ENCODE results near the gene SLC2A8. TPM values are rescaled to one million over a fixed set of nuclear protein-coding genes. Genes with fewer than 3 reads are reported as not detected.

SLC2A8 gene
- total RNA-seq, 1 experiment from 2014 or later, result 144 TPM

DNA sequence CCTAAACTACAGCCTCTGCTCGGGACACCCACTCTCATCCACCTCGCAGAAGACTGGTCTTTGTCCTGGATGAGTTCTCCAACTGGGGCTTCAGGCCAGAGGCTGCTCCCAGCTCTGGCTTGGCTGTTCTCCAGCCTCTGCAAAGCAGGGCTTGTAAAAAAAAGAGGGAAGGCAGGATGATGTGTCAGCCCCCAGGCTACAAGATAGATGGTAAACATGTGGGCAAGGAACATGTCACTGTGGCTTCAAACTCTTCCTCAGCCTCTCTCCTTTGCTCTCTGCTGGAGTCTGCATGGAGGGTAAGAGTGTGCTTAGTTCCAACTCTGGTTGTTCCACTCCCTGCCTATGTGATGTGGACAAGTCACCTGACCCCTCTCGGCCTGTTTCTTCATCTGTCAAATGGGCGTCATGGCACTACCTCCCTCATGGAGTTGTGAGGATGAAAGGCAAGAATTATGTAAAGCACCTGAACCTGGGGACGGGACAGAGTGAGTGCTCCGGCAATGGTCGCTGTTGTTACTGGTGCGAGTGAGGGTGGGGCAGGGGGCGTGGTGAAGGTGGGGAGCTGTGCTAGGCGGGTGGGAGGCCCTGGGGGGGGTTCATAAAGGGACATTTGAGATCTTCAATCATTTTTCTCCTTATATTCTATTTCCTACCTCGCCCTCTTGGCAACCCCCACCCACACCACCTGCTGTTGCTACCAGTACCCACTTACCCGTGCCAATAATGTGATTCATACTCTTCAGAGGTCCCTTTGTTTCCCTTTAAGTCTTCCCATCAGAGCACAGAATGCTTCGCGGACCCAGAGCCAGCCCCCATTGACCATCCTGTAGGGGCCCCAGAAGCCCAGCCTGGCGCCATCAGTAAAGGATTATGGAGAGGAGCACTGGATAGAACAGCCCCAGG, 20.4 kb downstream of the SLC2A8 start:
- no peak overlapping the region for H3K4me3 Mint-ChIP-seq (ENCODE audit: unreplicated experiment)
- intact Hi-C loops (cut with micrococcal nuclease; ENCODE audit: unreplicated experiment), result loop anchor here (1.0 kb wide), 1 partner anchor 56 kb away; no protein-coding TSS in a partner anchor
- no peaks in the 10 kb centered on the region for H3K27me3 Mint-ChIP-seq (ENCODE audit: insufficient read depth, unreplicated experiment)
- H3K4me1 Mint-ChIP-seq (ENCODE audit: low read depth, unreplicated experiment), result peaks cover 14% of the 10 kb centered on the region
- ChIA-PET CTCF (interaction anchor here (1.3 to 1.6 kb wide), 2 partner anchors 20 to 57 kb away, joined by 6 to 7 read pairs; partner anchors contain the start of gene SLC2A8), POLR2A (interaction anchor here (0.7 kb wide), 1 partner anchor 28 kb away, joined by 4 read pairs; no protein-coding TSS in a partner anchor)
- Histone ChIP-seq H3K9me3 (no peaks in the 10 kb centered on the region), H3K4me1 (peaks cover 8% of the 10 kb centered on the region), H3K36me3 (ENCODE audit: control insufficient read depth, insufficient read depth, low read length) (0 out of 2 replicates have a peak, but pooled peaks cover 1% of the 10 kb centered on the region), H3K4me3 (ENCODE audit: low read depth, low read length) (no peak overlapping the region), H3K27me3 (replicated peaks; ENCODE audit: control insufficient read depth, insufficient read depth, low read length) (no peaks in the 10 kb centered on the region)
- H3K36me3 Mint-ChIP-seq (ENCODE audit: insufficient read depth, unreplicated experiment), result peaks cover 50% of the 10 kb centered on the region
- no peaks in the 10 kb centered on the region for H3K9me3 Mint-ChIP-seq (ENCODE audit: unreplicated experiment)
- no peak for DNase-seq
- no TSS peak for BruUV-seq (replicated peaks)
- TF ChIP-seq, protein P1, sequence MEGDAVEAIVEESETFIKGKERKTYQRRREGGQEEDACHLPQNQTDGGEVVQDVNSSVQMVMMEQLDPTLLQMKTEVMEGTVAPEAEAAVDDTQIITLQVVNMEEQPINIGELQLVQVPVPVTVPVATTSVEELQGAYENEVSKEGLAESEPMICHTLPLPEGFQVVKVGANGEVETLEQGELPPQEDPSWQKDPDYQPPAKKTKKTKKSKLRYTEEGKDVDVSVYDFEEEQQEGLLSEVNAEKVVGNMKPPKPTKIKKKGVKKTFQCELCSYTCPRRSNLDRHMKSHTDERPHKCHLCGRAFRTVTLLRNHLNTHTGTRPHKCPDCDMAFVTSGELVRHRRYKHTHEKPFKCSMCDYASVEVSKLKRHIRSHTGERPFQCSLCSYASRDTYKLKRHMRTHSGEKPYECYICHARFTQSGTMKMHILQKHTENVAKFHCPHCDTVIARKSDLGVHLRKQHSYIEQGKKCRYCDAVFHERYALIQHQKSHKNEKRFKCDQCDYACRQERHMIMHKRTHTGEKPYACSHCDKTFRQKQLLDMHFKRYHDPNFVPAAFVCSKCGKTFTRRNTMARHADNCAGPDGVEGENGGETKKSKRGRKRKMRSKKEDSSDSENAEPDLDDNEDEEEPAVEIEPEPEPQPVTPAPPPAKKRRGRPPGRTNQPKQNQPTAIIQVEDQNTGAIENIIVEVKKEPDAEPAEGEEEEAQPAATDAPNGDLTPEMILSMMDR (IDR thresholded peaks at IDR 0.05; ENCODE audit: insufficient read depth in 1 of 2, low read depth in 1 of 2, low read length in 1 of 2, severe bottlenecking in 1 of 2, unreplicated experiment in 1 of 2), result no peak
- no peak overlapping the region for H3K27ac Mint-ChIP-seq (ENCODE audit: unreplicated experiment)

DNA sequence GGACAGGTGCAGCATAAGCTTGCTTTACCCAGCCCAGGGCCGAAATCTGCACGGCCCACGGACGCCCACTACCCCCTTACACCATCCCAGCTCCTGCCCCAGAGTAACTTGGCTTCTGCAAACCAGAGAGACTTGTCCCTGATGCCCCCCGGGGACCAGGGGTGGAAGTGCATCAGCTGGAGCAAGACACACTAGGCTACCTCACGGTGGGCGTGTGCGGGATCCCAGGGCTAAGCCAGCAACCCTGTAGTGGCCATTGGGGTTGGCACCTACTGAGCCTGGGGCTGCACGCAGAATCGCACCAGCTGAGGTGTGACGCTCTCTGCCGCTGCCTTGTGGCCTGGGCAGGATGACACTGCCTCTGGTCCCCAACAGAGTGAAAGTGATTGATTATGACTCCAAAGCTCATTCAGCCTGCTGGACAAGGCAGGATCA, 21.1 kb downstream of the SLC2A8 start:
- BruUV-seq (replicated peaks), result no TSS peak
- no peaks in the 10 kb centered on the region for H3K9me3 Mint-ChIP-seq (ENCODE audit: unreplicated experiment)
- peaks cover 21% of the 10 kb centered on the region for H3K4me1 Mint-ChIP-seq (ENCODE audit: low read depth, unreplicated experiment)
- Histone ChIP-seq H3K4me3 (ENCODE audit: low read depth, low read length) (no peak overlapping the region), H3K27me3 (replicated peaks; ENCODE audit: control insufficient read depth, insufficient read depth, low read length) (no peaks in the 10 kb centered on the region), H3K4me1 (peaks cover 15% of the 10 kb centered on the region), H3K36me3 (ENCODE audit: control insufficient read depth, insufficient read depth, low read length) (0 out of 2 replicates have a peak, but pooled peaks cover 1% of the 10 kb centered on the region), H3K9me3 (no peaks in the 10 kb centered on the region)
- DNase-seq, result peak; percentile 80 to 84
- TF ChIP-seq, protein P1 (IDR thresholded peaks at IDR 0.05; ENCODE audit: insufficient read depth in 1 of 2, low read depth in 1 of 2, low read length in 1 of 2, severe bottlenecking in 1 of 2, unreplicated experiment in 1 of 2), result peak; percentile 57 to 60
- no peaks in the 10 kb centered on the region for H3K27me3 Mint-ChIP-seq (ENCODE audit: insufficient read depth, unreplicated experiment)
- intact Hi-C loops (cut with micrococcal nuclease; ENCODE audit: unreplicated experiment), result loop anchor here (1.0 kb wide), 1 partner anchor 57 kb away; no protein-coding TSS in a partner anchor
- ChIA-PET CTCF (interaction anchor here (1.3 to 1.6 kb wide), 2 partner anchors 21 to 58 kb away, joined by 6 to 7 read pairs; partner anchors contain the start of gene SLC2A8), POLR2A (interaction anchor here (0.7 kb wide), 1 partner anchor 29 kb away, joined by 4 read pairs; no protein-coding TSS in a partner anchor)
- H3K27ac Mint-ChIP-seq (ENCODE audit: unreplicated experiment), result no peak overlapping the region
- peaks cover 46% of the 10 kb centered on the region for H3K36me3 Mint-ChIP-seq (ENCODE audit: insufficient read depth, unreplicated experiment)
- H3K4me3 Mint-ChIP-seq (ENCODE audit: unreplicated experiment), result no peak overlapping the region

DNA sequence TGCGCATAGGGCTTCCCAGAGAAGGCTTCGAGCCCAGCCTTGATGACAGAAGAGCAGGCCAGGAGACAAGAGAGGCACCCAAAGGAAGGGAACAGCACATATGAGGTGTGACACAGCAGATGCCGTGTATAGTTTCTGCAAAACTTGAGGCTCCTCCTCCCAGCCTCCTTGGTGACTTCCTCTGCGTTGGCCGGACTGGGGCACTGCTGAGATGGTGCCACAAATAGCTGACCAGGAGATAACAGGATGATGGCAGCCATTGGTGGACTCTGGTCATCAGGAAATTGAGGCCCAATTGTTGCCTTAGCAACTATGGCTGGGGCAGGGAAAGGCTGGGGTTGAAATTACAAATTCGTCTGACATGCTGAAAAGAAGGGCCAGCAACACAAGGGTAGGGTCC, 22.4 kb downstream of the SLC2A8 start:
- Mint-ChIP-seq H3K4me3 (ENCODE audit: unreplicated experiment) (no peak overlapping the region), H3K9me3 (ENCODE audit: unreplicated experiment) (no peaks in the 10 kb centered on the region), H3K36me3 (ENCODE audit: insufficient read depth, unreplicated experiment) (peaks cover 42% of the 10 kb centered on the region), H3K4me1 (ENCODE audit: low read depth, unreplicated experiment) (peaks cover 24% of the 10 kb centered on the region), H3K27ac (ENCODE audit: unreplicated experiment) (no peak overlapping the region), H3K27me3 (ENCODE audit: insufficient read depth, unreplicated experiment) (no peaks in the 10 kb centered on the region)
- no TSS peak for BruUV-seq (replicated peaks)
- TF ChIP-seq, protein P1 (IDR thresholded peaks at IDR 0.05; ENCODE audit: insufficient read depth in 1 of 2, low read depth in 1 of 2, low read length in 1 of 2, severe bottlenecking in 1 of 2, unreplicated experiment in 1 of 2), result no peak
- intact Hi-C loops (cut with micrococcal nuclease; ENCODE audit: unreplicated experiment), result no loop called here
- Histone ChIP-seq H3K36me3 (ENCODE audit: control insufficient read depth, insufficient read depth, low read length) (0 out of 2 replicates have a peak, but pooled peaks cover 1% of the 10 kb centered on the region), H3K27me3 (replicated peaks; ENCODE audit: control insufficient read depth, insufficient read depth, low read length) (no peaks in the 10 kb centered on the region), H3K4me3 (ENCODE audit: low read depth, low read length) (no peak overlapping the region), H3K9me3 (no peaks in the 10 kb centered on the region), H3K4me1 (peaks cover 15% of the 10 kb centered on the region)
- ChIA-PET POLR2A (no interaction called here), CTCF (no interaction called here)
- no peak for DNase-seq
